ENCODE measurements around the gene EBLN2.

- TF ChIP-seq CTCF (conservative IDR thresholded peaks at IDR 0.05; ENCODE audit: low read length) (no peak), EZH2phosphoT487 (IDR thresholded peaks at IDR 0.05; ENCODE audit: borderline replicate concordance) (no peak)
Measured at GRCh38 chr3:73029321-73029796, 32.1 kb upstream of the EBLN2 start.

Measured in Loucy (cell line).